OCI-LY1 (cell line): ENCODE results near the gene VDR.

ENCODE experiments used
- H2AFZ ChIP-seq: fragments of 200-600 bp; sonication (generic), shearing (Covaris generic); 2 replicates; pipeline ENCODE4 v1.6.0; 2014; ENCODE audit warnings: antibody characterized with exemption, mild to moderate bottlenecking, low read length
- H3F3A ChIP-seq: fragments of 200-600 bp; sonication (generic), shearing (Covaris generic); 2 replicates; pipeline ENCODE4 v1.6.0; 2014; ENCODE audit warnings: mild to moderate bottlenecking, antibody characterized with exemption, low read length, moderate library complexity; ENCODE audit not compliant: insufficient read depth
- H3K27ac ChIP-seq: fragments of 200-600 bp; sonication (generic); 2 replicates; pipeline ENCODE4 v1.5.1; 2014; ENCODE audit warnings: low read length, mixed run types, mild to moderate bottlenecking, low read depth; ENCODE audit not compliant: poor library complexity, severe bottlenecking
- H3K27me3 ChIP-seq: fragments of 200-600 bp; sonication (generic); 2 replicates; pipeline ENCODE4 v1.6.0; 2014; ENCODE audit warnings: antibody characterized with exemption, mild to moderate bottlenecking, low read length, moderate library complexity; ENCODE audit not compliant: insufficient read depth
- H3K36me3 ChIP-seq: fragments of 200-600 bp; sonication (generic); 2 replicates; pipeline ENCODE4 v1.6.1; 2014; ENCODE audit warnings: mild to moderate bottlenecking, antibody characterized with exemption, low read length, moderate library complexity, mixed read lengths; ENCODE audit not compliant: insufficient read depth
- H3K4me1 ChIP-seq: fragments of 200-600 bp; sonication (generic); 2 replicates; pipeline ENCODE4 v1.5.1; 2014; ENCODE audit warnings: mild to moderate bottlenecking, low read length, moderate library complexity; ENCODE audit not compliant: insufficient read depth, severe bottlenecking
- H3K4me2 ChIP-seq: fragments of 200-600 bp; sonication (generic), shearing (Covaris generic); 2 replicates; pipeline ENCODE4 v1.6.1; 2014; ENCODE audit warnings: low read length
- H3K4me3 ChIP-seq: fragments of 200-600 bp; sonication (generic); 2 replicates; pipeline ENCODE4 v1.5.1; 2014; ENCODE audit warnings: low read length, low read depth, mild to moderate bottlenecking, mixed read lengths; ENCODE audit not compliant: poor library complexity, severe bottlenecking
- H3K79me2 ChIP-seq: fragments of 200-600 bp; shearing (Covaris generic); 2 replicates; pipeline ENCODE4 v1.6.1; 2016; ENCODE audit warnings: mixed run types, low read length, mixed read lengths; ENCODE audit not compliant: insufficient read depth
- H3K9ac ChIP-seq: fragments of 200-600 bp; sonication (generic), shearing (Covaris generic); 2 replicates; pipeline ENCODE4 v1.6.1; 2014; ENCODE audit warnings: mild to moderate bottlenecking, low read length, mixed read lengths
- H3K9me2 ChIP-seq: fragments of 200-600 bp; sonication (generic), shearing (Covaris generic); 2 replicates; pipeline ENCODE4 v1.6.1; 2014; ENCODE audit warnings: low read depth, mild to moderate bottlenecking, low read length, mixed read lengths
- H3K9me3 ChIP-seq: fragments of 200-600 bp; shearing (Covaris generic); 2 replicates; pipeline ENCODE4 v1.6.1; 2014; ENCODE audit warnings: low read length, mixed read lengths
- H4K20me1 ChIP-seq: fragments of 200-600 bp; sonication (generic), shearing (Covaris generic); 2 replicates; pipeline ENCODE4 v1.6.0; 2016; ENCODE audit warnings: mild to moderate bottlenecking, low read length; ENCODE audit not compliant: insufficient read depth
- EZH2 ChIP-seq: fragments of 200-600 bp; sonication (generic), shearing (Covaris generic); IDR thresholded peaks from 2 replicates; pipeline ENCODE4 v1.8.0; 2017; ENCODE audit warnings: borderline replicate concordance, mixed run types, mild to moderate bottlenecking, antibody characterized with exemption, low read length, moderate library complexity, mixed read lengths
- TF ChIP-seq, protein P1 (sequence below): fragments of 200-600 bp; sonication (generic), shearing (Covaris generic); IDR thresholded peaks from 2 replicates; pipeline ENCODE4 v1.5.1; 2017; ENCODE audit warnings: mild to moderate bottlenecking, antibody characterized with exemption, low read length, moderate library complexity, mixed read lengths

Gene VDR

GRCh38 chr12:47834199-47834903 lies 70.4 kb downstream of the VDR start:
- Histone ChIP-seq H3K9ac (peak overlapping the region; percentile 85), H3K36me3 (no peaks in the 10 kb centered on the region), H3K27me3 (no peaks in the 10 kb centered on the region), H3F3A (0 out of 2 replicates have a peak, but pooled peaks cover 9% of the 10 kb centered on the region), H3K79me2 (no peaks in the 10 kb centered on the region), H3K9me3 (no peaks in the 10 kb centered on the region), H3K9me2 (no peaks in the 10 kb centered on the region), H3K4me3 (peak overlapping the region; percentile 47), H2AFZ (no peak overlapping the region), H3K27ac (peak overlapping the region; percentile 100), H4K20me1 (no peaks in the 10 kb centered on the region), H3K4me1 (peaks cover 85% of the 10 kb centered on the region), H3K4me2 (peak overlapping the region; percentile 73)
- TF ChIP-seq, protein P1, sequence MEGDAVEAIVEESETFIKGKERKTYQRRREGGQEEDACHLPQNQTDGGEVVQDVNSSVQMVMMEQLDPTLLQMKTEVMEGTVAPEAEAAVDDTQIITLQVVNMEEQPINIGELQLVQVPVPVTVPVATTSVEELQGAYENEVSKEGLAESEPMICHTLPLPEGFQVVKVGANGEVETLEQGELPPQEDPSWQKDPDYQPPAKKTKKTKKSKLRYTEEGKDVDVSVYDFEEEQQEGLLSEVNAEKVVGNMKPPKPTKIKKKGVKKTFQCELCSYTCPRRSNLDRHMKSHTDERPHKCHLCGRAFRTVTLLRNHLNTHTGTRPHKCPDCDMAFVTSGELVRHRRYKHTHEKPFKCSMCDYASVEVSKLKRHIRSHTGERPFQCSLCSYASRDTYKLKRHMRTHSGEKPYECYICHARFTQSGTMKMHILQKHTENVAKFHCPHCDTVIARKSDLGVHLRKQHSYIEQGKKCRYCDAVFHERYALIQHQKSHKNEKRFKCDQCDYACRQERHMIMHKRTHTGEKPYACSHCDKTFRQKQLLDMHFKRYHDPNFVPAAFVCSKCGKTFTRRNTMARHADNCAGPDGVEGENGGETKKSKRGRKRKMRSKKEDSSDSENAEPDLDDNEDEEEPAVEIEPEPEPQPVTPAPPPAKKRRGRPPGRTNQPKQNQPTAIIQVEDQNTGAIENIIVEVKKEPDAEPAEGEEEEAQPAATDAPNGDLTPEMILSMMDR, result no peak
- TF ChIP-seq EZH2, result no peak

DNA sequence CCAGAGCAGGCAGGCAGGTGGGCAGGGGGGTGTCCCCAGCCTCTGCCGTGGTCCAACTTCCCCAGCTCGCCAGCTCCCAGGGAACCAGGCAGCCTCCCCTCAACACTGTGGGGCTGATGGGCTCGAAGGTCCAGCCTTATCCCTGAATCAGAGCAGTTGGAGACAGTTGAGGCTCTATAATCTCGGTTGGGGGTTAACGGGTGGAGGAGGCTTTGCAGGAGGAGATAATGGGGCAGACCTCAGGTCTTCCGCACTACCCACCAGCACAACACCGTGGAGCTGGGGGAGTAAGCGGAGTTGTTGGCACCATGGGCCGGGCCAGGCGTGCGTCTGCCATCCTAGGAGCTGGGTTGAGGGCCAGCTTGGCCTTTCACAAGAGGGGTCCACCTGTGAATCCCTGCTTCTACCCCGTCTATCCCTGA lies 71.2 kb downstream of the VDR start:
- Histone ChIP-seq H4K20me1 (no peaks in the 10 kb centered on the region), H3K9me2 (no peaks in the 10 kb centered on the region), H2AFZ (no peak overlapping the region), H3K9me3 (no peaks in the 10 kb centered on the region), H3K4me2 (peak overlapping the region; percentile 73), H3K36me3 (no peaks in the 10 kb centered on the region), H3K27ac (peak overlapping the region; percentile 100), H3K4me3 (peak overlapping the region; percentile 47), H3K4me1 (peaks cover 91% of the 10 kb centered on the region), H3K27me3 (no peaks in the 10 kb centered on the region), H3K9ac (peak overlapping the region; percentile 85), H3K79me2 (no peaks in the 10 kb centered on the region), H3F3A (0 out of 2 replicates have a peak, but pooled peaks cover 9% of the 10 kb centered on the region)
- TF ChIP-seq, protein P1, result no peak
- no peak for TF ChIP-seq EZH2

- Histone ChIP-seq H3K9me2 (no peaks in the 10 kb centered on the region), H2AFZ (no peak overlapping the region), H3K4me1 (peaks cover 96% of the 10 kb centered on the region), H3K27me3 (no peaks in the 10 kb centered on the region), H3K9ac (peak overlapping the region; percentile 85), H3F3A (0 out of 2 replicates have a peak, but pooled peaks cover 9% of the 10 kb centered on the region), H3K36me3 (no peaks in the 10 kb centered on the region), H3K9me3 (no peaks in the 10 kb centered on the region), H3K27ac (peak overlapping the region; percentile 100), H3K79me2 (no peaks in the 10 kb centered on the region), H3K4me2 (peak overlapping the region; percentile 73), H3K4me3 (peak overlapping the region; percentile 47), H4K20me1 (no peaks in the 10 kb centered on the region)
- TF ChIP-seq, protein P1, result no peak
- TF ChIP-seq EZH2, result no peak
Observed at GRCh38 chr12:47832263-47832933, 72.4 kb downstream of the VDR start.
